GM12891 (cell line): ENCODE results near the gene GPX4.

Source experiments
- DNase-seq: peaks from one replicate; pipeline ENCODE4 v3.0.0; 2011; ENCODE audit warnings: low spot score; ENCODE audit not compliant: insufficient read length
- FAIRE-seq: peaks from 2 replicates; lab custom pipeline; 2011; peaks lifted over from hg19 to GRCh38; lab: Jason Lieb, UNC
- PAX5 ChIP-seq: IDR thresholded peaks from 2 replicates; pipeline ENCODE4 v1.6.1; 2011; ENCODE audit warnings: low read length, moderate library complexity, mild to moderate bottlenecking; ENCODE audit not compliant: insufficient read depth, severe bottlenecking
- POLR2A ChIP-seq: IDR thresholded peaks from 2 replicates; pipeline ENCODE4 v1.6.1; 2011; ENCODE audit warnings: low read depth, low read length, control low read depth
- POLR2AphosphoS5 ChIP-seq: IDR thresholded peaks from 2 replicates; pipeline ENCODE4 v1.6.1; 2011; ENCODE audit warnings: low read depth, low read length, control low read depth
- POU2F2 ChIP-seq: IDR thresholded peaks from 2 replicates; pipeline ENCODE4 v1.6.1; 2011; ENCODE audit warnings: low read depth, mild to moderate bottlenecking, control low read depth, low read length, moderate library complexity
- SPI1 ChIP-seq: IDR thresholded peaks from 2 replicates; pipeline ENCODE4 v1.6.1; 2011; ENCODE audit warnings: low read depth, low read length, control low read depth
- TAF1 ChIP-seq: IDR thresholded peaks from 2 replicates; pipeline ENCODE4 v1.6.1; 2011; ENCODE audit warnings: low read depth, low read length, control low read depth

Gene GPX4

DNA sequence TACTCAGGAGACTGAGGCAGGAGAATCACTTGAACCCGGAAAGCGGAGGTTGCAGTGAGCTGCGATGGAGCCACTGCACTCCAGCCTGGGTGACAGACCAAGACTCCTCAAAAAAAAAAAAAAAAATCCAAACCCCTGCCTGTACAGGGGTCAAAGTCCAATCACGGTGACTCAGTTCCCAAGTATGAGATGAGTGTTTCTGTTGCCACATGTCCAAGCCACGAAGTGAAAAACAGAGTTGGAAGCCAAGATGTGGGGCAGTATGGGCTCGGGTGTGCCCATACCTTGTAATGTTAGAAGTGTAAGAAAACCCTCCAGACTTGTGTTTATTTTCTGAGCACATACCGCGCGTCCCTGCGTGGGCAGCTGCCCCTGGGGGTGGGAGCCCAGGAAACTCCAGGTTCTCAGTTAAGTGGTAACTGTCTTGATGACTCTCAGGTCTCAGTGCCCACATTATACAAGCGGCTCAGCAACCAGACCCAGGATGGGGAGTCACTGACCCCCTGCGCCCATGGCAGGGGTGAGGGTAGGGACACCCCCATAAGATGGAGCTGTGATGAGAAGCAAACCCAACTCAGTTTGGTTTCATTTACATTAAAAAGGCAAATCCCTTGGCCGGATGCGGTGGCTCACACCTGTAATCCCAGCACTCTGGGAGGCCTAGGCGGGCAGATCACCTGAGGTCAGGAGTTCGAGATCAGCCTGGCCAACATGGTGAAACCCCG, 1.2 kb upstream of the GPX4 start:
- DNase-seq (no peak), FAIRE-seq (peak; percentile 75)
- TF ChIP-seq POLR2A: no peak
- no peak for TF ChIP-seq POU2F2
- no peak for TF ChIP-seq PAX5
- no peak for TF ChIP-seq POLR2AphosphoS5
- TF ChIP-seq SPI1: no peak
- TF ChIP-seq TAF1: no peak

GRCh38 chr19:1103132-1103707, 574 bp upstream of the GPX4 start:
- FAIRE-seq (no peak), DNase-seq (no peak)
- TF ChIP-seq TAF1 (no peak), SPI1 (no peak), POLR2A (no peak)

- FAIRE-seq (peak; percentile 91), DNase-seq (peak; percentile 91)
- no peak for TF ChIP-seq POU2F2
- TF ChIP-seq POLR2AphosphoS5: no peak
- TF ChIP-seq PAX5: no peak
- no peak for TF ChIP-seq POLR2A
- TF ChIP-seq TAF1: no peak
- no peak for TF ChIP-seq SPI1
Observed at GRCh38 chr19:1104311-1105007, 665 bp downstream of the GPX4 start.

DNA sequence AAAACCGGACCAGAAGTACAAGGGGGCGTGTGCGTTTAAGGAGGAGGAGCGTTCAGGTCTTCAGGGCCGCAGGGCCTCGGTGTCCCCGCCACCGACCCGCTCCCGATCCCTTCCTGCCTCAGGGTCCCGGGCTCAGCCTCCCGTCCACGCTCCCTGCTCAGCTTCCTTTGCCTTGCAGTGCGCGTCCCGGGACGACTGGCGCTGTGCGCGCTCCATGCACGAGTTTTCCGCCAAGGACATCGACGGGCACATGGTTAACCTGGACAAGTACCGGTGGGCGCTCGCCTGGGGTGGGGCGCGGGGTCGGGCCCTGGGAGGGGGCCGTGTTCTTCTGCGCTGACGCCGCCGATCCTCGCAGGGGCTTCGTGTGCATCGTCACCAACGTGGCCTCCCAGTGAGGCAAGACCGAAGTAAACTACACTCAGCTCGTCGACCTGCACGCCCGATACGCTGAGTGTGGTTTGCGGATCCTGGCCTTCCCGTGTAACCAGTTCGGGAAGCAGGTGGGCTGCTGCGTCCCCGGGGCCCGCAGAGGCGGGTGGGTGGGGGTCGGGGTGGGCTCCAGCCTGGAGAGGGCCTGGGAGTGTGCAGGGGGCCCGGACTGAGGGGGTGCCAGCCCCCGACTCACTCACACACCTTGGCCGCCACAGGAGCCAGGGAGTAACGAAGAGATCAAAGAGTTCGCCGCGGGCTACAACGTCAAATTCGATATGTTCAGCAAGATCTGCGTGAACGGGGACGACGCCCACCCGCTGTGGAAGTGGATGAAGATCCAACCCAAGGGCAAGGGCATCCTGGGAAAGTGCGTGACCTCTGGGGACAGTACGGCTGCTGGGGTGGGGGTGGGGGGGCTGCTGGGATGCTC, 1.4 kb downstream of the GPX4 start:
- TF ChIP-seq POLR2A (no peak), TAF1 (no peak), SPI1 (no peak), POLR2AphosphoS5 (no peak), PAX5 (no peak), POU2F2 (0 out of 2 replicates have a peak, but pooled peaks have one; percentile 31)
- no peak for FAIRE-seq
- peak; percentile 62 for DNase-seq

- FAIRE-seq (no peak), DNase-seq (no peak)
- TF ChIP-seq POU2F2: no peak
- peak; percentile 53 for TF ChIP-seq POLR2AphosphoS5
- TF ChIP-seq POLR2A: peak; percentile 62
Observed at GRCh38 chr19:1105873-1106840, 2.4 kb downstream of the GPX4 start.

DNA sequence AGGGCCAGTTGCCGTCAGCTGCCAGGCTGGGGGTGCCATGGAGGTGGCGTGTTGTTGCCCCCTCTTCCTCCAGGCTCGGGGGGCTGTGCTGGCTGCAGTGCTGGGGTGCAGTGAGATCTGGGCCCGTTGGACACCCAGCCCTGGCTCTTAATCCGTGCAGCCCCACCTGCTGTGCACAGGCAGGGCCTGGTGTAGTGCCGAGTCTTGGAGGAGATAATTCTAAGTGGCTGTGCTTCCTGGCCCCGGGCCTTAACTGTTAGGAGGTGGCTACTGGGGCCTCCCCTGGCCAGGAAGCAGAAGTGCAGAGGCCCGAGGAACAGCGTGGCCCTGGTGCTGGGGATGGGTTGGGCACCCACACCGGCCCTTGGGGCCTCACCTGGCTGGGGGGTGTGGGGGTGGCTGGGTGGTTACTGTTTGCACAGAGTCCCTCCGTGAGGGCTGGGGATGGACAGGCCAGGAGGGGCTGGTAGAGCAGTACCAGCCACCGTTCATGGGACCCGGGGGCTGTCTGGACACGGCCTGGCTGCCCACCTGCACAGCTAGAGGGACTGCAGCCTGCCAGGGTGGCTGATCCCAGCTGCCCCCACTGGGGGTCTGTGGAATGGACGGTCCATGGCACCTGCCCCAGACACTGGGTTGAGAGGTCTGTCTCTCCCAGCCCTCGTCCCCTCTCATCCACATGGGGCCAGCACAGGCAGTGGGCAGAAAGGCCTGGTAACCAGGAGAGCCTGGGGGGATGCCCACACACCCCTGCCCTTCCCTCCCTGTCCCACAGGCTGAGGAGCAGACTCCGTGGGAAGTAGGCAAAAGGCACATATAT, 3.3 kb downstream of the GPX4 start:
- no peak for DNase-seq
- no peak for FAIRE-seq

GRCh38 chr19:1107661-1108261, 4.0 kb downstream of the GPX4 start:
- DNase-seq (no peak), FAIRE-seq (no peak)
- peak; percentile 30; the same call in 1 of the 2 replicates for TF ChIP-seq POLR2AphosphoS5
- TF ChIP-seq TAF1: no peak

More for the DNA sequence above, 3.3 kb downstream of the GPX4 start:
- TF ChIP-seq TAF1: no peak
- no peak for TF ChIP-seq SPI1
- TF ChIP-seq POLR2A: peak; percentile 44; the same call in 1 of the 2 replicates
- TF ChIP-seq POLR2AphosphoS5: 0 out of 2 replicates have a peak, but pooled peaks have one; percentile 12
- peak; percentile 5; the same call in 1 of the 2 replicates for TF ChIP-seq POU2F2
- TF ChIP-seq PAX5: no peak
